Neural crest cell (in vitro differentiated cells): ENCODE measurements around the gene PYGM. TPM values are rescaled to one million over a fixed set of nuclear protein-coding genes. Genes with fewer than 3 reads are reported as not detected.

Experiments
- DNase-seq: peaks from one replicate; pipeline ENCODE4 v3.0.0; 2021; ENCODE audit warnings: low read depth, mixed read lengths, low spot score
- H3K27ac Mint-ChIP-seq: one replicate; pipeline ENCODE4 v1.8.0; 2021; ENCODE audit warnings: mild to moderate bottlenecking, mixed read lengths; ENCODE audit not compliant: unreplicated experiment
- H3K27me3 Mint-ChIP-seq: 2 replicates; pipeline ENCODE4 v1.8.0; 2021; ENCODE audit warnings: low read depth, mild to moderate bottlenecking, mixed read lengths
- H3K36me3 Mint-ChIP-seq: 2 replicates; pipeline ENCODE4 v1.8.0; 2021; ENCODE audit warnings: low read depth, mild to moderate bottlenecking, mixed read lengths
- H3K4me1 Mint-ChIP-seq: 2 replicates; pipeline ENCODE4 v1.8.0; 2021; ENCODE audit warnings: mixed read lengths
- H3K4me3 Mint-ChIP-seq: one replicate; pipeline ENCODE4 v1.8.0; 2021; ENCODE audit warnings: mild to moderate bottlenecking, mixed read lengths
- H3K9me3 Mint-ChIP-seq: 2 replicates; pipeline ENCODE4 v1.8.0; 2021; ENCODE audit warnings: mixed read lengths
- CTCF ChIP-seq: fragments of 200-600 bp; sonication (generic); conservative IDR thresholded peaks from 2 replicates; pipeline ENCODE4 v1.5.0; 2021; ENCODE audit warnings: antibody characterized with exemption, mild to moderate bottlenecking
- total RNA-seq: library from RNA; stranded (reverse); gene quantifications from 2 replicates; pipeline ENCODE4 v1.2.1, GENCODE V29; 2021

The PYGM gene
- total RNA-seq, 1 donor from 2014 or later = 1.2 TPM

- Mint-ChIP-seq H3K36me3 (no peaks in the 10 kb centered on the region), H3K27ac (no peak overlapping the region), H3K4me1 (peaks cover 5% of the 10 kb centered on the region), H3K4me3 (no peak overlapping the region), H3K9me3 (no peaks in the 10 kb centered on the region), H3K27me3 (peaks cover 7% of the 10 kb centered on the region)
- no peak for DNase-seq
- no peak for TF ChIP-seq CTCF
These were observed 8.2 kb downstream of the PYGM start for GRCh38 chr11:64751580-64751979.

GRCh38 chr11:64751136-64751535 lies 8.6 kb downstream of the PYGM start:
- no peak overlapping the region for H3K4me3 Mint-ChIP-seq

GRCh38 chr11:64750361-64751054 lies 9.3 kb downstream of the PYGM start:
- H3K4me1 Mint-ChIP-seq = peaks cover 5% of the 10 kb centered on the region
- H3K4me3 Mint-ChIP-seq = peak overlapping the region; percentile 37
- H3K27ac Mint-ChIP-seq = no peak overlapping the region
- no peak for DNase-seq
- no peaks in the 10 kb centered on the region for H3K9me3 Mint-ChIP-seq
- H3K27me3 Mint-ChIP-seq = peaks cover 16% of the 10 kb centered on the region
- TF ChIP-seq CTCF = no peak
- H3K36me3 Mint-ChIP-seq = no peaks in the 10 kb centered on the region

More at GRCh38 chr11:64751136-64751535, 8.6 kb downstream of the PYGM start:
- no peaks in the 10 kb centered on the region for H3K9me3 Mint-ChIP-seq
- H3K27me3 Mint-ChIP-seq = peaks cover 11% of the 10 kb centered on the region
- no peak for TF ChIP-seq CTCF
- H3K36me3 Mint-ChIP-seq = no peaks in the 10 kb centered on the region
- H3K4me1 Mint-ChIP-seq = peaks cover 5% of the 10 kb centered on the region
- no peak for DNase-seq
- no peak overlapping the region for H3K27ac Mint-ChIP-seq

GRCh38 chr11:64747961-64748665 lies 11.7 kb downstream of the PYGM start:
- no peak for TF ChIP-seq CTCF
- DNase-seq = no peak
- H3K27me3 Mint-ChIP-seq = peaks cover 31% of the 10 kb centered on the region
- no peak overlapping the region for H3K27ac Mint-ChIP-seq
- H3K36me3 Mint-ChIP-seq = no peaks in the 10 kb centered on the region
- peak overlapping the region; percentile 64 for H3K4me3 Mint-ChIP-seq
- peaks cover 16% of the 10 kb centered on the region for H3K4me1 Mint-ChIP-seq
- no peaks in the 10 kb centered on the region for H3K9me3 Mint-ChIP-seq

- TF ChIP-seq CTCF = no peak
- peaks cover 16% of the 10 kb centered on the region for H3K4me1 Mint-ChIP-seq
- H3K9me3 Mint-ChIP-seq = no peaks in the 10 kb centered on the region
- no peak for DNase-seq
- H3K27ac Mint-ChIP-seq = no peak overlapping the region
- no peak overlapping the region for H3K4me3 Mint-ChIP-seq
- no peaks in the 10 kb centered on the region for H3K36me3 Mint-ChIP-seq
- H3K27me3 Mint-ChIP-seq = peaks cover 42% of the 10 kb centered on the region
These were observed 13.3 kb downstream of the PYGM start for GRCh38 chr11:64746486-64746885.
